OCI-LY7 (cell line): ENCODE measurements around the gene PRR14. TPM values are rescaled to one million over a fixed set of nuclear protein-coding genes. Genes with fewer than 3 reads are reported as not detected.

ENCODE experiments used
- BruUV-seq: library from RNA; stranded (reverse); fragments of 400-500 nt; replicated peaks from 2 replicates; lab custom pipeline; 2021; lab: Mats Ljungman, UMichigan
- CTCF ChIA-PET: fragments of 300-600 bp; sonication (Branson Sonifier 250); formaldehyde crosslinking; loops from one replicate; lab custom pipeline; 2022; ENCODE audit warnings: antibody characterized with exemption; ENCODE audit not compliant: unreplicated experiment; lab: Charles Lee
- POLR2A ChIA-PET: fragments of 300-600 bp; sonication (Branson Sonifier 250); formaldehyde crosslinking; loops from one replicate; lab custom pipeline; 2022; ENCODE audit warnings: antibody characterized with exemption; lab: Charles Lee
- DNase-seq: peaks from one replicate; pipeline ENCODE4 v3.0.0-alpha.2; 2015; ENCODE audit warnings: low spot score
- H2AFZ ChIP-seq: fragments of 200-600 bp; sonication (generic), shearing (Covaris generic); 2 replicates; pipeline ENCODE4 v1.6.1; 2014; ENCODE audit warnings: mild to moderate bottlenecking, antibody characterized with exemption, low read length, moderate library complexity
- H3K27ac ChIP-seq: fragments of 200-600 bp; sonication (generic); 2 replicates; pipeline ENCODE4 v1.5.1; 2014; ENCODE audit warnings: mixed run types, low read depth, mild to moderate bottlenecking, moderate library complexity, low read length, inconsistent platforms; ENCODE audit not compliant: poor library complexity, severe bottlenecking
- H3K36me3 ChIP-seq: fragments of 200-600 bp; sonication (generic); 2 replicates; pipeline ENCODE4 v1.6.1; 2014; ENCODE audit warnings: mild to moderate bottlenecking, antibody characterized with exemption, low read length, moderate library complexity, mixed read lengths; ENCODE audit not compliant: insufficient read depth
- H3K4me1 ChIP-seq: fragments of 200-600 bp; sonication (generic); 2 replicates; pipeline ENCODE4 v1.5.1; 2014; ENCODE audit warnings: mild to moderate bottlenecking, low read length; ENCODE audit not compliant: insufficient read depth, poor library complexity, severe bottlenecking
- H3K4me2 ChIP-seq: fragments of 200-600 bp; sonication (generic); 2 replicates; pipeline ENCODE4 v1.6.1; 2014; ENCODE audit warnings: mild to moderate bottlenecking, low read length
- H3K4me3 ChIP-seq: fragments of 200-600 bp; sonication (generic); 2 replicates; pipeline ENCODE4 v1.5.1; 2014; ENCODE audit warnings: mild to moderate bottlenecking, low read depth, low read length; ENCODE audit not compliant: poor library complexity, severe bottlenecking
- H3K79me2 ChIP-seq: fragments of 200-600 bp; sonication (generic); 2 replicates; pipeline ENCODE4 v1.6.1; 2016; ENCODE audit warnings: low read depth, mild to moderate bottlenecking, low read length, moderate library complexity, mixed read lengths; ENCODE audit not compliant: insufficient read depth
- H3K9me2 ChIP-seq: fragments of 200-600 bp; sonication (generic); 2 replicates; pipeline ENCODE4 v1.6.1; 2016; ENCODE audit warnings: mild to moderate bottlenecking, low read length, mixed read lengths; ENCODE audit not compliant: insufficient read depth
- H3K9me3 ChIP-seq: fragments of 200-600 bp; sonication (generic); 2 replicates; pipeline ENCODE4 v1.6.1; 2014; ENCODE audit warnings: mild to moderate bottlenecking, mixed run types, low read length, mixed read lengths
- H4K20me1 ChIP-seq: fragments of 200-600 bp; sonication (generic); 2 replicates; pipeline ENCODE4 v1.6.1; 2014; ENCODE audit warnings: mild to moderate bottlenecking, antibody characterized with exemption, low read length, moderate library complexity, mixed read lengths; ENCODE audit not compliant: insufficient read depth
- EZH2phosphoT487 ChIP-seq: fragments of 200-600 bp; sonication (generic); IDR thresholded peaks from 2 replicates; pipeline ENCODE4 v1.6.1; 2018; ENCODE audit warnings: low read depth, borderline replicate concordance, mild to moderate bottlenecking, mixed run types, antibody characterized with exemption, low read length, moderate library complexity, mixed read lengths
- intact Hi-C: fragments of 100-400 bp; cut with micrococcal nuclease; formaldehyde crosslinking; loops from one replicate; pipeline ENCODE4 v1.10.0; 2022; ENCODE audit not compliant: unreplicated experiment
- total RNA-seq, 2 experiments: library from RNA; depleted of rRNA in 1 of 2; stranded (reverse); fragments of >200 nt in 1 of 2; shearing (Covaris generic) in 1 of 2; gene quantifications; 2 replicates each; pipeline ENCODE4 v1.2.3, GENCODE V29; 2014 to 2022
- TF ChIP-seq, protein P1 (sequence below): fragments of 200-600 bp; sonication (generic); conservative IDR thresholded peaks from 2 replicates; pipeline ENCODE4 v1.5.1; 2014; ENCODE audit warnings: mild to moderate bottlenecking, antibody characterized with exemption, low read length, moderate library complexity, mixed read lengths

Gene PRR14
- total RNA-seq, 2 experiments from 2014 or later, result 33.2 to 75.5 TPM

DNA sequence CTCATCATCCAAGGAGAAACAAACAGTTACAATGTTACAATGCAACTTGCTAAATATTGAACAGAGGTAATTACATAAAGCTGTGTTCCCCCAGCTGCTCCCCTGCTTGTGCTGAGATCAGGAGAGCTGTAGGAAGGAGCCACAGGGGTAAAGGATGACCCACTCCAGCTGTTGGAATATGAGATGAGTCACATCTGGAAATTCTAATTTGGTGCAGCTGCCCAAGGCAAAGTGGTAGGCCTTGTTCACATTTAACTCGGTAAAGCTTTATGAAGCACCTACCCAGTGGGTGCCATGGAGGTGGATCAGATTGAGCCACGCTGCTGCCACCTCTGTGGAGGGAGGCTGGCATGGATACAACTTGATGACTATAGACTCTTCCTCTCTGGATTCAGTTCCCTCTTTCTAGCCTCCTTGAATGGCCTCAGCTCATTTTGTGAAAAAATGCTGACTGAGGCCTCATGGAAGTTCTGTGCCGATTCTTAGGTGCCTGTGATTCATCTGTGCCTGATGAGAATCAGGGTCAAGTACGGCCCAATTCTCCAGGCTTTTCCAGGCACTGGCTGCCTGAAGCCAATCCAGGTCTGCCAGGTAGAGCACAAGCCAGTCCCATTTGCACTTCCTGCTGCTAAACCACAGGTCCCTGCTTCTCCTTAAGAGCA, 48.0 kb upstream of the PRR14 start:
- intact Hi-C loops, result no loop called here
- Histone ChIP-seq H3K9me2 (no peaks in the 10 kb centered on the region), H3K4me2 (no peak overlapping the region), H3K9me3 (0 out of 2 replicates have a peak, but pooled peaks cover 3% of the 10 kb centered on the region), H4K20me1 (no peaks in the 10 kb centered on the region), H3K27ac (no peak overlapping the region), H3K4me3 (no peak overlapping the region), H3K4me1 (peaks cover 4% of the 10 kb centered on the region), H2AFZ (no peak overlapping the region), H3K79me2 (no peaks in the 10 kb centered on the region), H3K36me3 (peaks cover 55% of the 10 kb centered on the region)
- POLR2A ChIA-PET, result interaction anchor here (0.5 to 1.7 kb wide), 6 partner anchors 10 to 28 kb away, joined by 3 to 5 read pairs (median 3); no protein-coding TSS in a partner anchor
- BruUV-seq, result TSS peak; percentile 58
- TF ChIP-seq, protein P1, sequence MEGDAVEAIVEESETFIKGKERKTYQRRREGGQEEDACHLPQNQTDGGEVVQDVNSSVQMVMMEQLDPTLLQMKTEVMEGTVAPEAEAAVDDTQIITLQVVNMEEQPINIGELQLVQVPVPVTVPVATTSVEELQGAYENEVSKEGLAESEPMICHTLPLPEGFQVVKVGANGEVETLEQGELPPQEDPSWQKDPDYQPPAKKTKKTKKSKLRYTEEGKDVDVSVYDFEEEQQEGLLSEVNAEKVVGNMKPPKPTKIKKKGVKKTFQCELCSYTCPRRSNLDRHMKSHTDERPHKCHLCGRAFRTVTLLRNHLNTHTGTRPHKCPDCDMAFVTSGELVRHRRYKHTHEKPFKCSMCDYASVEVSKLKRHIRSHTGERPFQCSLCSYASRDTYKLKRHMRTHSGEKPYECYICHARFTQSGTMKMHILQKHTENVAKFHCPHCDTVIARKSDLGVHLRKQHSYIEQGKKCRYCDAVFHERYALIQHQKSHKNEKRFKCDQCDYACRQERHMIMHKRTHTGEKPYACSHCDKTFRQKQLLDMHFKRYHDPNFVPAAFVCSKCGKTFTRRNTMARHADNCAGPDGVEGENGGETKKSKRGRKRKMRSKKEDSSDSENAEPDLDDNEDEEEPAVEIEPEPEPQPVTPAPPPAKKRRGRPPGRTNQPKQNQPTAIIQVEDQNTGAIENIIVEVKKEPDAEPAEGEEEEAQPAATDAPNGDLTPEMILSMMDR, result no peak
- no peak for TF ChIP-seq EZH2phosphoT487
- DNase-seq, result no peak
- CTCF ChIA-PET, result no interaction called here

DNA sequence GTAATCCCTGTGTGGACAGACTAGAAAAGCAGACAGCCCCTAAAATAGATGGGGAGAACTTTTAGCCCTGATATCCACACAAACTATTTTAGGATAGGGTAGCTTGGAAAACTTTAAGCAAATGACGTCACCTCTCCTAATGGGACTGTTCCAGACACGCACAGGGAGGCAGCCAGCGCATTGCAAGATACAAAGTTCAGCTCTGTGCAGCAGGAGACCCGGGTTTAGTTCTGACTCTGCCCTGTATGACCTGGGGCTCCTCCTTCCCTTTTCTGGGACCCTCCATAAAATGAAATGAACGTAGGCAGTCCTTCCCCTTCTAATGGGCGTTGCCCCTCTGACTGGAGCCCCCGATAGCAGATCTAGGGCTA, 46.8 kb upstream of the PRR14 start:
- H3K4me2 ChIP-seq, result no peak overlapping the region
- ChIA-PET CTCF (no interaction called here), POLR2A (interaction anchor here (0.9 to 1.7 kb wide), 4 partner anchors 9 to 69 kb away, joined by 3 to 6 read pairs (median 4); partner anchors contain the start of genes PRR14 and ZNF747)
- intact Hi-C loops, result no loop called here
- no peaks in the 10 kb centered on the region for H4K20me1 ChIP-seq
- peaks cover 4% of the 10 kb centered on the region for H3K4me1 ChIP-seq
- H3K27ac ChIP-seq, result no peak overlapping the region
- H3K4me3 ChIP-seq, result no peak overlapping the region
- peaks cover 7% of the 10 kb centered on the region; the same call in 1 of the 2 replicates for H3K79me2 ChIP-seq
- no peak for DNase-seq
- TF ChIP-seq, protein P1, result no peak
- TF ChIP-seq EZH2phosphoT487, result no peak
- H3K9me2 ChIP-seq, result no peaks in the 10 kb centered on the region
- no peak overlapping the region for H2AFZ ChIP-seq
- H3K9me3 ChIP-seq, result 0 out of 2 replicates have a peak, but pooled peaks cover 3% of the 10 kb centered on the region
- no TSS peak for BruUV-seq
- peaks cover 66% of the 10 kb centered on the region for H3K36me3 ChIP-seq

DNA sequence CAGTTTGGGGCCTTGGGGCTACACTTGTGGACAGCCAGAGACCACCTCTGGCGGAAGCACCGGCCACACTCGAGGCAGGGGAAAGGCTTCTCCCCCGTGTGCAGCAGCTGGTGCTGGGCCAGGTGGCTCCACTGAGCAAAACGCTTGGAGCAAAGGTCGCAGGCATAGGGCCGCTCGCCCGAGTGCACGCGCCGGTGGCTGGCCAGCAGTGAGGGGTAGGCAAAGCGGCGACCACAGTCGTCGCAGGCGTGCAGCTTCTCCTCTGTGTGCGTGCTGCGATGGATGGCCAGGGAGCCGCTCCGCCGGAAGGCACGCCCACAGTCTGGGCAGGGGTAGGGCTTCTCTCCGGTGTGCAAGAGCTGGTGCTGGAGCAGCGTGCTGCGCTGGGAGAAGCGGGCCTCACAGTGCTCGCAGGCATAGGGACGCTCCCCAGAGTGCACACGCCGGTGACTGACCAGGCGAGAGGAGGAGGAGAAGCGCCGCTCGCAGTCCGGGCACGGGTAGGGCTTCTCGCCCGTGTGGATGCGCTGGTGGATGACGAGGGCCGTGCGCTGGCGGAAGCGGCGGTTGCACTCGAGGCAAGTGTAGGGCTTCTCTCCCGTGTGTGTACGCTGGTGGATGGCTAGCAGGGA, 46.3 kb upstream of the PRR14 start:
- no peak overlapping the region for H3K4me3 ChIP-seq
- H3K79me2 ChIP-seq, result peaks cover 12% of the 10 kb centered on the region; the same call in 1 of the 2 replicates
- no peak overlapping the region for H3K27ac ChIP-seq
- no peaks in the 10 kb centered on the region for H3K9me2 ChIP-seq
- no peak for DNase-seq
- intact Hi-C loops, result no loop called here
- H3K4me2 ChIP-seq, result no peak overlapping the region
- H3K36me3 ChIP-seq, result peaks cover 66% of the 10 kb centered on the region
- no TSS peak for BruUV-seq
- H3K4me1 ChIP-seq, result peaks cover 9% of the 10 kb centered on the region
- ChIA-PET CTCF (no interaction called here), POLR2A (no interaction called here)
- H3K9me3 ChIP-seq, result 0 out of 2 replicates have a peak, but pooled peaks cover 3% of the 10 kb centered on the region
- H2AFZ ChIP-seq, result no peak overlapping the region
- no peaks in the 10 kb centered on the region for H4K20me1 ChIP-seq
- TF ChIP-seq, protein P1, result no peak
- TF ChIP-seq EZH2phosphoT487, result no peak
